BE2C (cell line): Measurements from ENCODE around the gene GCNT1.
"Not testable (repeated sequence)": the region's sequence is repeated elsewhere in the genome, so short reads cannot be mapped to it uniquely, and the experiment has no call there.

Experiments used
- DNase-seq: peaks from one replicate; pipeline ENCODE4 v3.0.0-alpha.2; 2020
- H3K27me3 ChIP-seq: fragments of 250-450 bp; sonication (Bioruptor Pico); 2 replicates; pipeline ENCODE4 v1.5.1; 2020; ENCODE audit warnings: mild to moderate bottlenecking
- H3K36me3 ChIP-seq: fragments of 250-450 bp; sonication (Bioruptor Pico); 2 replicates; pipeline ENCODE4 v1.5.1; 2020; ENCODE audit warnings: mild to moderate bottlenecking
- H3K4me1 ChIP-seq: fragments of 250-450 bp; sonication (Bioruptor Pico); 2 replicates; pipeline ENCODE4 v1.5.1; 2020
- H3K4me3 ChIP-seq: 2 replicates; pipeline ENCODE4 v1.5.1; 2011; ENCODE audit warnings: low read depth, low read length
- H3K9me3 ChIP-seq: fragments of 250-450 bp; sonication (Bioruptor Pico); 2 replicates; pipeline ENCODE4 v1.5.1; 2020
- CTCF ChIP-seq: IDR thresholded peaks from 2 replicates; pipeline ENCODE4 v1.5.1; 2012; ENCODE audit warnings: mild to moderate bottlenecking, low read depth, low read length

GCNT1 gene

GRCh38 chr9:76516871-76517270 is 57.9 kb downstream of the GCNT1 start:
- Histone ChIP-seq H3K27me3 (peaks cover 10% of the 10 kb centered on the region), H3K4me1 (no peaks in the 10 kb centered on the region), H3K9me3 (no peaks in the 10 kb centered on the region), H3K36me3 (no peaks in the 10 kb centered on the region), H3K4me3 (no peak overlapping the region)
- TF ChIP-seq CTCF: no peak
- no peak for DNase-seq

- TF ChIP-seq CTCF: no peak
- Histone ChIP-seq H3K27me3 (peaks cover 10% of the 10 kb centered on the region), H3K36me3 (no peaks in the 10 kb centered on the region), H3K4me1 (no peaks in the 10 kb centered on the region), H3K4me3 (no peak overlapping the region), H3K9me3 (no peaks in the 10 kb centered on the region)
- DNase-seq: no peak
Observed at GRCh38 chr9:76519075-76519835, 60.3 kb downstream of the GCNT1 start.

- TF ChIP-seq CTCF: no peak
- H3K4me3 ChIP-seq: no peak overlapping the region
- H3K4me1 ChIP-seq: no peaks in the 10 kb centered on the region
- no peaks in the 10 kb centered on the region for H3K9me3 ChIP-seq
- DNase-seq: no peak
- no peaks in the 10 kb centered on the region for H3K36me3 ChIP-seq
- 0 out of 2 replicates have a peak, but pooled peaks cover 3% of the 10 kb centered on the region for H3K27me3 ChIP-seq
Observed at GRCh38 chr9:76521244-76521681, 62.3 kb downstream of the GCNT1 start.

GRCh38 chr9:76521906-76522305 is 62.9 kb downstream of the GCNT1 start:
- H3K9me3 ChIP-seq: no peaks in the 10 kb centered on the region
- H3K36me3 ChIP-seq: no peaks in the 10 kb centered on the region
- no peaks in the 10 kb centered on the region for H3K4me1 ChIP-seq
- 0 out of 2 replicates have a peak, but pooled peaks cover 3% of the 10 kb centered on the region for H3K27me3 ChIP-seq
- H3K4me3 ChIP-seq: no peak overlapping the region
- DNase-seq: no peak
- TF ChIP-seq CTCF: no peak

- not testable (repeated sequence) for H3K4me1 ChIP-seq, H3K9me3 ChIP-seq, H3K27me3 ChIP-seq, DNase-seq, H3K36me3 ChIP-seq, H3K4me3 ChIP-seq
Observed at GRCh38 chr9:76523617-76524200, 64.7 kb downstream of the GCNT1 start.

GRCh38 chr9:76525196-76525595 is 66.2 kb downstream of the GCNT1 start:
- DNase-seq: no peak
- Histone ChIP-seq H3K4me1 (no peaks in the 10 kb centered on the region), H3K27me3 (0 out of 2 replicates have a peak, but pooled peaks cover 3% of the 10 kb centered on the region), H3K36me3 (no peaks in the 10 kb centered on the region), H3K4me3 (no peak overlapping the region), H3K9me3 (no peaks in the 10 kb centered on the region)
- TF ChIP-seq CTCF: no peak
